OCI-LY1 (cell line): ENCODE measurements around the gene UGT1A9.

Source experiments
- H2AFZ ChIP-seq: fragments of 200-600 bp; sonication (generic), shearing (Covaris generic); 2 replicates; pipeline ENCODE4 v1.6.0; 2014; ENCODE audit warnings: antibody characterized with exemption, mild to moderate bottlenecking, low read length
- H3F3A ChIP-seq: fragments of 200-600 bp; sonication (generic), shearing (Covaris generic); 2 replicates; pipeline ENCODE4 v1.6.0; 2014; ENCODE audit warnings: mild to moderate bottlenecking, antibody characterized with exemption, low read length, moderate library complexity; ENCODE audit not compliant: insufficient read depth
- H3K27ac ChIP-seq: fragments of 200-600 bp; sonication (generic); 2 replicates; pipeline ENCODE4 v1.5.1; 2014; ENCODE audit warnings: low read length, mixed run types, mild to moderate bottlenecking, low read depth; ENCODE audit not compliant: poor library complexity, severe bottlenecking
- H3K27me3 ChIP-seq: fragments of 200-600 bp; sonication (generic); 2 replicates; pipeline ENCODE4 v1.6.0; 2014; ENCODE audit warnings: antibody characterized with exemption, mild to moderate bottlenecking, low read length, moderate library complexity; ENCODE audit not compliant: insufficient read depth
- H3K36me3 ChIP-seq: fragments of 200-600 bp; sonication (generic); 2 replicates; pipeline ENCODE4 v1.6.1; 2014; ENCODE audit warnings: mild to moderate bottlenecking, antibody characterized with exemption, low read length, moderate library complexity, mixed read lengths; ENCODE audit not compliant: insufficient read depth
- H3K4me1 ChIP-seq: fragments of 200-600 bp; sonication (generic); 2 replicates; pipeline ENCODE4 v1.5.1; 2014; ENCODE audit warnings: mild to moderate bottlenecking, low read length, moderate library complexity; ENCODE audit not compliant: insufficient read depth, severe bottlenecking
- H3K4me2 ChIP-seq: fragments of 200-600 bp; sonication (generic), shearing (Covaris generic); 2 replicates; pipeline ENCODE4 v1.6.1; 2014; ENCODE audit warnings: low read length
- H3K4me3 ChIP-seq: fragments of 200-600 bp; sonication (generic); 2 replicates; pipeline ENCODE4 v1.5.1; 2014; ENCODE audit warnings: low read length, low read depth, mild to moderate bottlenecking, mixed read lengths; ENCODE audit not compliant: poor library complexity, severe bottlenecking
- H3K79me2 ChIP-seq: fragments of 200-600 bp; shearing (Covaris generic); 2 replicates; pipeline ENCODE4 v1.6.1; 2016; ENCODE audit warnings: mixed run types, low read length, mixed read lengths; ENCODE audit not compliant: insufficient read depth
- H3K9ac ChIP-seq: fragments of 200-600 bp; sonication (generic), shearing (Covaris generic); 2 replicates; pipeline ENCODE4 v1.6.1; 2014; ENCODE audit warnings: mild to moderate bottlenecking, low read length, mixed read lengths
- H3K9me2 ChIP-seq: fragments of 200-600 bp; sonication (generic), shearing (Covaris generic); 2 replicates; pipeline ENCODE4 v1.6.1; 2014; ENCODE audit warnings: low read depth, mild to moderate bottlenecking, low read length, mixed read lengths
- H3K9me3 ChIP-seq: fragments of 200-600 bp; shearing (Covaris generic); 2 replicates; pipeline ENCODE4 v1.6.1; 2014; ENCODE audit warnings: low read length, mixed read lengths
- H4K20me1 ChIP-seq: fragments of 200-600 bp; sonication (generic), shearing (Covaris generic); 2 replicates; pipeline ENCODE4 v1.6.0; 2016; ENCODE audit warnings: mild to moderate bottlenecking, low read length; ENCODE audit not compliant: insufficient read depth
- EZH2 ChIP-seq: fragments of 200-600 bp; sonication (generic), shearing (Covaris generic); IDR thresholded peaks from 2 replicates; pipeline ENCODE4 v1.8.0; 2017; ENCODE audit warnings: borderline replicate concordance, mixed run types, mild to moderate bottlenecking, antibody characterized with exemption, low read length, moderate library complexity, mixed read lengths
- TF ChIP-seq, protein P1 (sequence below): fragments of 200-600 bp; sonication (generic), shearing (Covaris generic); IDR thresholded peaks from 2 replicates; pipeline ENCODE4 v1.5.1; 2017; ENCODE audit warnings: mild to moderate bottlenecking, antibody characterized with exemption, low read length, moderate library complexity, mixed read lengths

The UGT1A9 gene

DNA sequence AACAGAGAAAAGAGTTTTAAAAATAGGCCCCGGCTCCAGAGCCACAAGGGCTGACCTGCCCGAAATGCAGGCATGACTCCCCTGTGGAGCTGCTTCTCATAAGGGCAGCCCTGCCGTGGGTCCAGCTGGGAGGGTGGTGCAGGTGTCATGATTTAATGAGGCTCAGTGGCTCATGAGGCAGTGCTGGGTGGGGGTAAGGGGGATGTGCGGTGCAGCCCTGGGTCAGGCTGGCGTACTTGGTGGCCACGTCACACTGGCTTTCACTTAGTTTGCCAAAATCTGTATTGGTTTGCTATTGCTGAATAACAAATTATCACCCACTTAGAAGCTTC, 149.0 kb downstream of the UGT1A9 start:
- Histone ChIP-seq H3K9ac (no peak overlapping the region), H3K4me3 (no peak overlapping the region), H2AFZ (no peak overlapping the region), H3K36me3 (no peaks in the 10 kb centered on the region), H3K4me2 (no peak overlapping the region), H3K27me3 (peaks cover 9% of the 10 kb centered on the region; the same call in 1 of the 2 replicates), H3K9me3 (no peaks in the 10 kb centered on the region), H4K20me1 (no peaks in the 10 kb centered on the region), H3K79me2 (no peaks in the 10 kb centered on the region), H3K27ac (no peak overlapping the region), H3K9me2 (no peaks in the 10 kb centered on the region), H3K4me1 (no peaks in the 10 kb centered on the region), H3F3A (no peaks in the 10 kb centered on the region)
- no peak for TF ChIP-seq EZH2
- TF ChIP-seq, protein P1, sequence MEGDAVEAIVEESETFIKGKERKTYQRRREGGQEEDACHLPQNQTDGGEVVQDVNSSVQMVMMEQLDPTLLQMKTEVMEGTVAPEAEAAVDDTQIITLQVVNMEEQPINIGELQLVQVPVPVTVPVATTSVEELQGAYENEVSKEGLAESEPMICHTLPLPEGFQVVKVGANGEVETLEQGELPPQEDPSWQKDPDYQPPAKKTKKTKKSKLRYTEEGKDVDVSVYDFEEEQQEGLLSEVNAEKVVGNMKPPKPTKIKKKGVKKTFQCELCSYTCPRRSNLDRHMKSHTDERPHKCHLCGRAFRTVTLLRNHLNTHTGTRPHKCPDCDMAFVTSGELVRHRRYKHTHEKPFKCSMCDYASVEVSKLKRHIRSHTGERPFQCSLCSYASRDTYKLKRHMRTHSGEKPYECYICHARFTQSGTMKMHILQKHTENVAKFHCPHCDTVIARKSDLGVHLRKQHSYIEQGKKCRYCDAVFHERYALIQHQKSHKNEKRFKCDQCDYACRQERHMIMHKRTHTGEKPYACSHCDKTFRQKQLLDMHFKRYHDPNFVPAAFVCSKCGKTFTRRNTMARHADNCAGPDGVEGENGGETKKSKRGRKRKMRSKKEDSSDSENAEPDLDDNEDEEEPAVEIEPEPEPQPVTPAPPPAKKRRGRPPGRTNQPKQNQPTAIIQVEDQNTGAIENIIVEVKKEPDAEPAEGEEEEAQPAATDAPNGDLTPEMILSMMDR = no peak

DNA sequence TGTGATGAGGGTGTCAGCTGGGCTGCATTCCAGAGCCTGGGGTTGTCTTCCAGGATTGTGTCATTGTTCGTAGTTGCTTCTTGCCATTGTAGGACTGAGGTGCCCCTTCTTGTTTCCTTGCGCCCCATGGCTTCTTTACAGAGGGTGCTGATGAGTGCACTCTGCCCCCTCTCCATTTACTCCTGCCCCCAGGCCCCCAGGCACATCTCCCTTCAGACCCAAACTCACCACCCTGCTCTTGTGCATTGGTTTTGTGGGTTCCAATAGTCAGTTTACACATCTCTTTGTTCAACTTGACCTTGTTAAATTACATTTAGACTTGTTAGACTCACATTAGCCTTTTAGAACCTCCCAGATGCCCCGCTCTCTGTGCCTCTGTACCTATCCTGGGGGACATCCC, 149.5 kb downstream of the UGT1A9 start:
- no peaks in the 10 kb centered on the region for H3K79me2 ChIP-seq
- no peak overlapping the region for H3K9ac ChIP-seq
- H3F3A ChIP-seq = no peaks in the 10 kb centered on the region
- H3K9me3 ChIP-seq = no peaks in the 10 kb centered on the region
- no peak overlapping the region for H3K4me3 ChIP-seq
- no peak overlapping the region for H3K27ac ChIP-seq
- H3K27me3 ChIP-seq = peaks cover 9% of the 10 kb centered on the region; the same call in 1 of the 2 replicates
- no peaks in the 10 kb centered on the region for H3K9me2 ChIP-seq
- H3K4me1 ChIP-seq = no peaks in the 10 kb centered on the region
- H3K4me2 ChIP-seq = no peak overlapping the region
- TF ChIP-seq EZH2 = no peak
- TF ChIP-seq, protein P1 = no peak
- no peak overlapping the region for H2AFZ ChIP-seq
- no peaks in the 10 kb centered on the region for H4K20me1 ChIP-seq
- no peaks in the 10 kb centered on the region for H3K36me3 ChIP-seq

DNA sequence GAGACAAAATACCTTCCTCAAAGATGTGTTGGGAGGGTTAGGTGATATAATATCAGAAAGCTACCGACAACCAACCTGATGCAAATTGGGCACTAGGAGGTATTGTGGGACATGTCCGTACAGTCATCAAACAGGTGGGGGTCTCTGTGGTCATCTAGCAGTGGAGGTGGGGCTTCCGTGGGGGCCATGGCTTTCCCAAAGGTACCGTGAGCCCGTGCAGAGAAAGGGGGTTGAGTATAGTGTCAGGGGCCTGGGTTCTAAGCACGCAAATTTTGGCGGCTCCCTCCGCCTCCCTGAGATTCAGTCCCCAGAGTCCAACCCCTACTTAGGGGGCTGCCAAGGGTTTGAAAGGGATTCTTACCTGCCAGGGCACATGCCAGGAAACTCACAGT, 150.0 kb downstream of the UGT1A9 start:
- no peaks in the 10 kb centered on the region for H3K9me2 ChIP-seq
- H3K4me1 ChIP-seq = no peaks in the 10 kb centered on the region
- no peaks in the 10 kb centered on the region for H4K20me1 ChIP-seq
- no peak overlapping the region for H3K4me2 ChIP-seq
- no peak overlapping the region for H3K4me3 ChIP-seq
- no peaks in the 10 kb centered on the region for H3F3A ChIP-seq
- H3K79me2 ChIP-seq = no peaks in the 10 kb centered on the region
- H3K36me3 ChIP-seq = no peaks in the 10 kb centered on the region
- H2AFZ ChIP-seq = no peak overlapping the region
- TF ChIP-seq, protein P1 = no peak
- no peak for TF ChIP-seq EZH2
- peaks cover 9% of the 10 kb centered on the region; the same call in 1 of the 2 replicates for H3K27me3 ChIP-seq
- H3K9ac ChIP-seq = no peak overlapping the region
- H3K27ac ChIP-seq = no peak overlapping the region
- H3K9me3 ChIP-seq = no peaks in the 10 kb centered on the region
